Vagina (tissue), 2 donors: Measurements from ENCODE around the gene ABHD16B.

ENCODE experiments used
- CTCF ChIP-seq, 3 experiments: fragments of 450-650 bp in 2 of 3; fragments of 200-600 bp in 1 of 3; sonication (generic) in 1 of 3; IDR thresholded peaks; one replicate each; pipeline ENCODE4 v1.5.1; 2017 to 2019; ENCODE audit warnings: antibody characterized with exemption in 3 of 3, mild to moderate bottlenecking in 2 of 3, moderate library complexity in 2 of 3
- POLR2A ChIP-seq, 2 donors: fragments of 450-650 bp; IDR thresholded peaks; one replicate each; pipeline ENCODE4 v1.6.1; 2017; ENCODE audit warnings: antibody characterized with exemption in 2 of 2, mild to moderate bottlenecking in 2 of 2, moderate library complexity in 2 of 2

DNA sequence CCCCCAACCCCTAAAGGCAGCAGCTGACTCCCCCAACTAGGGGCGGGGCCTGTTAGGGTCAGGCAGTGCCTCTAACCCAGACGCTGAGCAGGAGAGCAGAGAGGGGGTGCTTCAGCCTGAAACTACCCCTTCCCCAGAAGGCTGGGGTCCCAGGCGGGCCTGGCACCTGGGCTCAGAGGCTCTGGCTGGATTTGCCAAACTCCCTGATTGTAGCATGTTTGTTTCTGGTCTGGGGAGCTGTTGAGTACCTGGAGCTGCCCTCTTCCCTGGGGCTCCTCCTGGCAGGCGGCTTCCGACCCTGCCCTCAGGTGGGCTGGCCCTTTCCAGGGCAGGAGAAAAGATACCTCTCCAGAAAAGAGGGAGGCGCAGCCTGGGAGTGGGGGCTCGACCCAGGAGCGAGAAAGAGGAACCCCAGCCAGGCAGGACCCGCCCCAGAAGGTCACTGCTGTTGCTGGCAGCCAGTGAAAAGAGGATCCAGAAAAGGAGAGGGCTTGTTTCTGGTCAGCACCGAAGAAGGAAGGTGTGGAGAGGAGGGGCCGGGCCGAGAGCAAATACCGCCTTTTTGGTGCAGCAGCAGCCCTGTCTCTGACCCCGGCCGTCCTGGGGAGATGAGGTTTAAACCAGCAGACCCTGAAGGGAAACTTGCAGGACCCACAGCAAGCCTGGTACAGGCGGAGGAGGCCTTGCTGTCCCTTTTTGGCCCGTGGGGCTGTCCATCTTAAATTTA, 810 bp upstream of the ABHD16B start:
- TF ChIP-seq CTCF (IDR thresholded peaks at IDR 0.05), result no peak
- no peak for TF ChIP-seq POLR2A (IDR thresholded peaks at IDR 0.05)
